Stimulated activated CD4-positive, alpha-beta T cell treated with anti-CD3 and anti-CD28 coated beads, Interleukin-2, amount 100 ng/mL, for 24 hours (primary cell): Measurements from ENCODE around the gene CDC40.
A peak's percentile ranks its signal among the peaks of the same experiment; 100 is the strongest.
"Not testable (repeated sequence)": the region's sequence is repeated elsewhere in the genome, so short reads cannot be mapped to it uniquely, and the experiment has no call there.

Experiments
- DNase-seq, 2 donors: peaks; one replicate each; pipeline ENCODE4 v3.0.0-alpha.2; 2020

CDC40 gene

DNA sequence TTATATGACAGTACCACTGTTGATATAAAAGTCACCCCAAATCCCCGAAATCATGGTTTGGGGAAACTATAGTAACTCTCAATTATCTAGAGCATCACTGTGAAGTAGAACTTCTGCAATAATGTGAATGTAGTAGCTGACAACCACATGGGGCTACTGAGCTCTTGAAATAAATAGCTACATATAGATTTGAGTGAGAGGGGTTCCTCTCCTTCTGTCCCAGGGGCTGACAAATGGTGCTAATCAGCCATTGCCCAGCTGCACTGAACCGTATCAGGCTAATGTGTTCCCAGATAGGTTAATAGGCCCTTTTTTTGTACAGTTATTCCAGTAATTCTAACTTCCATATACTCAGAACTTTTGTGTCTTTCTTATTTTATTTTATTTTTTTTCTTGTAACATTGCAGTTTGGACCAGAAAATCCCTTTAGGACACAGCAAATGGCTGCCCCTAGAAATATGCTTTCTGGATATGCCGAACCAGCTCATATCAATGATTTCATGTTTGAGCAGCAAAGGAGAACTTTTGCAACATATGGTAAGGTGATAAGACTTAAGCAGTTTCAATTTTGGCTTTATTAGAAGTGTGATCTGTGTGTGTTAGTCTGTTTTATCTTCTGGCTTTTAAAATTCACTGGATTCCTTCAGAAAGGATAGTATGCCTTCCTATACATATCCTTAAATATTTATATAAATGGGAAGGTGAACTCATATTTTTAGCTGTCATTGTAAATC, 21.1 kb downstream of the CDC40 start:
- DNase-seq, result no peak

DNA sequence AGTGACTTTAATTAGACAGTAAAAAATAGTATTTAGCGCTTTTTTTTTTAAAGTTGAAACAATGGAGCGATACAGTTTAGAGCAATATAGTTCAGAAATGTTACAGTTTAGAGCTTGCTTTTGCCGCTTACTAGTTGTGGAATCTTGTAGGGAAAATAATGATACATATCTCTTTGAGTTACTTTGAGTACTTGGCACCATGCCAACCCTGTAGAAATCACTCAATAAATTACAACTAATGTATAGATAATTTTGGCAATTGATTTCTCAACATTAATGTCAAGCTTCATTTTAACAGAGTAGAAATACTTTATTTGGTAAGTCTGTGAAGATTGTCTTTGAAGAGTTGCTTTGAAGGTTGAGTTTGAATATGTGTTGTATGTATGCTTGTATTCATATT, 27.4 kb downstream of the CDC40 start:
- no peak for DNase-seq

GRCh38 chr6:110211753-110212152, 31.5 kb downstream of the CDC40 start:
- no peak for DNase-seq

- DNase-seq, result no peak
Measured at GRCh38 chr6:110214338-110214737, 34.1 kb downstream of the CDC40 start.

DNA sequence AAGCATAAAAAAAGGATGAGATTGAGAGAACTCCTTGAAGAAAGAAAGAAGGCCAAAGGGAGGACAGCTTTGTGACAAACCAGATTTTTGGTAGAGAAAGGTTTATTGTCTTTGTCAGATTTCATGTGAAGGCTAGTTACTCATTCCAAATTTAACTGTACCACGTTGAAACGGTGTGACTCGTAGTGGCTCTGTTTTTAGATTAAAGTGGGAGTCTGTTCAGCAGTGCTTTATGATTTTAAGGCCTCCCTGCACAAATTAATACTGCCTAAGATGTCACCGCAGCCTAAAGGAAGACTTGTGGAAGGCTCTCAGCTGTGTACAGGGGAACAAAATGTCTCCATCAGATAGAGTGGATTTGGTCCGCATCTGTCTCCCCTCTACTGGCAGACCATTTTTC, 35.9 kb downstream of the CDC40 start:
- no peak for DNase-seq

DNA sequence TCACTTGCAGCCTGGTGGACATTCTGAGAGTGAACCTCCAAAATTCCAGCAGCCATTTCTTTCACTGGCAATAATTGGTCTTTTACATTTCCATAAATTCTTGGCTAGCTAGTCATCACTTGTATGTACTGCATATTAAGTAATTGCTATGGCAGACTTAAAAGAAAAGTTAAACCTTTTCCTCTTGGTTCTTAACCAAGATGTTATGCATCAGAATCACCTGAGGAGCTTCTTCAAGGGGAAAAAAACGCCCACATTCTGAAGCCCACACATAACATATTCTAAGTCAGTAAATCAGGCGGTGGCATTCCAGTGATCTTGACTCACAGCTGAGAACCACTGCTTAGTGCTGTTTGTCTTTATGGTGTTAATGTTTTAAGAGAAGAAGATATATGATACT, 37.0 kb downstream of the CDC40 start:
- no peak for DNase-seq

DNA sequence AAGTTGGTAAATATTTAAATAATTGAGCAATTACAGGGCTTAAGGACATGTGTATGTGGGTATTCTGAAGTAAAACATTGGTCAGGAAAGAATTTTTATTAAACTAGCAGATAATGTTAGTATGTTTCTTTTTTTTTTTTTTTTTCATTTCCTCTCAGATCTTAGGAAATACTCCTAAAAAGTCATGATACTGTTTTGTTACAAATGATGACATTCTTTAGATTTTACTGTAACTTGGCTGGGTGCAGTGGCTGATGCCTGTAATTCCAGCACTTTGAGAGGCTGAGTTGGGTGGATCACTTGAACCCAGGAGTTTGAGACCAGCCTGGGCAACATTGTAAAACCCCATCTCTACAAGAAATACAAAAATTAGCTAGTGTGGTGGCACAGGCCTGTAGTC, 41.5 kb downstream of the CDC40 start:
- no peak for DNase-seq

DNA sequence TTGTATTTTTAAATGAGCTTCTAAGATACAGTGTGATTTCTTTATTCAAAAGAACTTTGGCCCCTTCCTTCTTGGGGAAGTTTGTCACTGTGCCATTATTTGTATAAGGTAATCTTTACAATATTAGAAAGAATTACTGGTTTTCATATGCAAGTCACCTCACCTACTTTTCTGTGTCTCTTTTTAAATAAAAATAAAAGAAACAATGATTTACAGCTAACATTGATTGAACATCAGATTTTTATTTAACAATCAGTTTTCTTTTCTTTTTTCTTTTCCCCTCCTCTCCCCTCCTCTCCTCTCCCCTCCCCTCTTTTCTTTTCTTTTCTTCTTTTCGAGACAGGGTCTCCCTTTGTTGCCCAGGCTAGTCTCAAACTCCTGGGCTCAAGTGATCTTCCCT, 46.0 kb downstream of the CDC40 start:
- no peak for DNase-seq

DNA sequence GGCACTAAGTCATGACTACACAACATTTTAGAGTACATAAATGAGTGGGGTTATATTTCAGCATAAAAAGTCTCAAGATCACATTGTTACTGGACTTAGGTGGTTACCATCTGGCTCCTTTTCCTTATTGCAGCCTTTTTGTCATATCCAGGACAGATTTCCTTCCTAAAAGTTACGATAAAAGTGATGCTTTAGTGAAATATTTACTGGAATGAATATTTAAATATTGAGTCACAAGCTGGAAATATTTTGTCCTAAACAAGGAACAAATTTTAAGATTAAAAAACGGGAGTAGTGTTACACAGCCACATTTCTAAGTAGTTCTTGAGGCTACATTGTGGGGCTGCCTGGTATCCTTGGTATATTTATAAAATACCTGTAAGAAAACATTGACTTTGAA, 52.2 kb downstream of the CDC40 start:
- DNase-seq, result no peak

DNA sequence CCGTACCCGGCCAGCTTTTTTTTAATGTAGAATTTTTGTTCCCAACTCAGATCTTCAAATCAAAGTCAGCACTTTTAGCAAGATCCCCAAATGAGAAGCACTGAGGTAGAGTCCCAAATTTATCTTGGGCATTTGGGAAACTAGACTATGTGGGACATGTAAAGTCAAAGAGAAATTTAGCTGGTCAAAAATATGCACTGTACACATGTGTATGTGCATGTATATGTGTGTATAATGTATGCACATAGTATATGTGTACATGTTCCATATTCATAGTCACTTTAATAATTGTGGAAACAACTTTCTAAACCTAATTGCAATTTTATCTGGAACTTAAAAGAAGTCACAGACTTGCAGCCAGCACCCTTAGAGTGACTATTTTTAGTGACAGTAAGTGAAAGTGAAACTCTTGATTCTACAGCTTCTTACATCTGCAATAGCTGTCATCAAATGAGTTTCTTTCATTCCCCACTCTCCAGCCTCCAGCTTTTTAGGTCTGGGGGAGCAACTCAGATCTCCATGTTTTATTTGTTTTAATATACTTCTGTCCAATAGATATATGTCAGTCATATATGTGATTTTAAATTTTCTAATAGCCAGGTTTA, 53.6 kb downstream of the CDC40 start:
- no peak for DNase-seq

- DNase-seq, result not testable (repeated sequence)
Measured at GRCh38 chr6:110236007-110236406, 55.8 kb downstream of the CDC40 start.

DNA sequence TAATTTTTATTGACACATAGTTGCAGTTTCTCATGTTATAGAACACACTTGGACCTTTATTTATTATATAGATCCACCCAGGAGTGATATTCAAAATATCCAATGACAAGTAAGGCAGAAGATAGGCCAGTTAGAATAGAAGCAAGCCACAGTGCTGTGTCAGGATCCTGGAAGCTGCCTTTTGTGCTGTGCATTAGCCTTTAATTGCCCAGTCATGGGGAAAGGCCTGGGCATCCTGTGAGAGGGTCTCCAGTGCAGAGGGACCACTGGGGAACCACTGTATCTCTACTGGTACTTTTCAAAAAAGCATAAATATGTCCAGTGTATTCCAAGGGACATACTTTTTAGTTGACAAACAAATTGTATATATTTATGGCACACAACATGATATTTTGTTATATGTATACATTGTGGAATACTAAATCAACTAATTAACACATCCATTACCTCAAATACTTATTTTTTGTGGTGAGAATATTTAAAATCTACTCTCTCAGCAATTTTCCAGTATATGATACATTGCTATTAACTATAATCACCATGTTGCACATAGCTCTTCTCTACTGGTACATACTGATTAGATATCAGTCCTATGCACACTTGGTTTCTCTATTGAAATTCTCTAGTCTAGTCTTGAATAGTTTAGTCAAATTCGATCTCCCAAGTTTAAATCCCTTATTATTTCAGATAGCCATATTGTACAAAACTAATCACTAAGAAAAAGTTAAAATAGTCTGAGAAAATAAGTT, 59.5 kb downstream of the CDC40 start:
- no peak for DNase-seq

DNA sequence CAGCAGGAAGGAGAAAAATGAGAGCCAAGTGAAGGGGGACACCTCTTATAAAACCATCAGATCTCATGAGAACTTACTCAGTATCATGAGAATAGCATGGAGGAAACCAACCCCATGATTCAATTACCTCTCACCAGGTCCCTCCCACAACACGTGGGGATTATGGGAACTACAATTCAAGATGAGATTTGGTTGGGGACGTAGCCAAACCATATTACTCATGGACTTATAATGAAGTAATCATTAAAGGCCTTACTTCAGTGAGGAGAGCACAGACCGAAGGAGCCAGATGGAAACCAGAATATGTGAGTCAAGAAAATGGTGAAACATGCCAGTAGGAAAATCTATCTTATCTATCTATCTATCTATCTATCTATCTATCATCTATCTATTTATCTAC, 64.4 kb downstream of the CDC40 start:
- not testable (repeated sequence) for DNase-seq

- no peak for DNase-seq
Measured at GRCh38 chr6:110246378-110246777, 66.2 kb downstream of the CDC40 start.

- no peak for DNase-seq
Measured at GRCh38 chr6:110246900-110247546, 66.8 kb downstream of the CDC40 start.

DNA sequence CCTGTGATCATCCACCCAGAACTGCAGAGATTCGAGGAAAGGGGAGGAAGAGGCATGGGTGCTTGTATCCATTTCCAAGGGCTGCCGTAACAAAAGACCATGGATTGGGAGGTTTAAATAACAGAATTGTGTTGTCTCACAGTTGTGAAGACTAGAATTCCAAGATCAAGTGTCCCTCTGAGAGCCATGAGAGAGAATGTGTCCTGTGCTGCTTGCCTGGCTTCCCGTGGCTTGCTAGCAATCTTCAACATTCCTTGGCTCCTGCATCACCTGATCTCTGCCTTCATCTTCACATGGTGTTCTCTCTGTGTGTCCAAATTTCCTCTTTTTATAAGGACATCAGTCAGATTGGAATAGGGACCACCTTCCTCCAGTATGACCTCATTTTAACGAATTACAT, 69.8 kb downstream of the CDC40 start:
- DNase-seq, result no peak

DNA sequence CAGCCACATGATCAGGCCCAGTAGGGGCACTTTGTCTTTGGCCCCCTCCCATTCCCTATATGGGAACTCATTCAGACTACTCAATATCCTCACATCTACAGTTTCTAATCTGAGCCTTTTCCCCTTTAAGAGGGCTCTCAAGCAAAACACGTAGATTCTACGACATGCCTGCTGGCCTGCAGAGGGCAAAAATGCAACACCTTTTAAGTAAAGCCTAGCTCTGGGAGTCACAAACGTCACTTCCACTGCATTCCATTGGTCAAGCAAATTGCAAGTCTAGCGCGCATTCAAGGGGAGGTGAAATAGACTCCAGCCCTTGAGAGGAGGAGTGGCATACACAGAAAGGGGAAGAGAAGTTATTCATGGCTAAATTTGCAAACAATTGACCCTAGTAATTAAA, 70.6 kb downstream of the CDC40 start:
- DNase-seq, result no peak

DNA sequence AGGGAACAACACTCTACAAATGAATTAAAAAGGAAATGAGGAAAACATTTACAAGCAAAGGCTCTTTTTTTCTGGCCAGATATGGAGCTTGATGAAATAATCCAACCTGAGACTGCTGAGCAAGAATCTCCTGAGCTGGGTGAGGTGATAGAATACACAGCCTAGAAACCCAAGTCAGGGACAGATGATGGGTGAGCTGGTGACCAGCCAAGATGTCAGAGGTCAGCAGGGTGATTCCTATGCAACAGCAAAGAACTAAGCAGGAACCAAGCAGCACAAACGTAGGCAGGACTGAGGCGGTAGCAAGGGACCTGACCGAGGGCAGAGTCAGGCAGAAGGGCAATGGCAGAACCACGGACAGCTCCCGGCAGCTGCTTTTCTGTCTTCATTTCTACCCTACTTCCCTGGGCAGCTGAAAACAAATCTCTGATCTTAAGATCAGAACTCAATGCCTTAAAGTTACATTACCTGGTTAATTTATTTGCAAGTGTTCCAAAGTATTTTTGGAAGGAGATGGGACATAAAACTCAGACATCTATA, 75.1 kb downstream of the CDC40 start:
- DNase-seq, result peak in 1 of 2 donors; percentile 2

DNA sequence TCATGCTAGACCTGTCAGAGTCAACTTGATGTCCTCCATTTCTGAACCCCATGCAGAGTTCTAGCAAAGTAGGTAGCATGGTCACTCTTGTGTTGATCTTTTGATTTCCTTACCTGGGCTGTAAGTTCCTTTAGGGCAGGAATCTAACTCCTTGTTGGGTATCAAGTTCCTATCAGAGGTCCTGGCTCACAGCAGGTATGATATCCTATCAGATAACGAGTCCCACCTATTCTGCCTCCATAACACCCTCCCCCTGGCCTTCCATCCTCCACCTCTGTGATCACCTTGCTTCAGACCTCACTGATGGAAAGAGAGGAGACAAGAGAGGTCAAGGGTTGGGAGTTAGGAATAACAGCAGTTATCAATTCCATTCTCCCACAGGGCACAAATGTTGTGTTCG, 76.1 kb downstream of the CDC40 start:
- DNase-seq, result no peak

GRCh38 chr6:110265273-110265672, 85.0 kb downstream of the CDC40 start:
- DNase-seq, result no peak

- DNase-seq, result no peak
Measured at GRCh38 chr6:110266996-110267395, 86.8 kb downstream of the CDC40 start.

DNA sequence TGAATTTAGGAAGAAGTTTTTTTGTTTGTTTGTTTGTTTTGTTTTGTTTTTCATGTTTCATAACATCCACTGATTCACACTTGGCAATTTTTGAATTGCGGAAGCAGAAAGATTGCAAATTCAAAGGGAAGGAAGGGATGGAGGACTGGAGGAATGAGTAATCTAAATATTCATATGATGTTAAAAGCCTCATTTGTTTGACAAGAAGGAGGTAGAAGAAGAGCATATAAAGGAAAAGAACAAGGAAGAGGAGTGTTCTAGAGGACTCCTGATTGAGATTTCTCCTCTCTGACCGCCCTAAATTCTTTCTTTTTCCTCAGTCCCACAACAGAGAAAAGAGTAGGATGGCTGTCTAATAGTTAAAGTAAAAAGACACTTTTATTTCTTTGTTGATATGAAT, 89.4 kb downstream of the CDC40 start:
- DNase-seq, result no peak

DNA sequence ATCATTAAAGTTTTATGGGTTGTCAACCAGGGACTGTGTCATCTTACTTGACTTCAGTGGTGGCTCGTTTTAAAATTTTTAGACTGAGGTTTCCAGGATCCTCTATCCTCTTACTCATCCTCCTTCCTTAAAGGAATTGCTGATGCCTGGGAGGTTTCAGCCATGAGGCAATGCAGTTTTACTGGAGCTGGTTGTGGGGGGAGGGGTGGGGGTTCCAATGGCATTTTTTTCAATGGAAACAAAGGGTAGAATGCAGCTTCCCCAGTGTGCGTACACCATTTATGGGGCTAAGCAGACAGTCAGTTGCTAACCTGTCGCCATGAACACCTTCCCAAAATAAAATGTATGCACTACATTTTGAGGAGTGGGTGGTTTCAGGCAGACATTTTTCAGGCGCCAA, 89.9 kb downstream of the CDC40 start:
- no peak for DNase-seq

DNA sequence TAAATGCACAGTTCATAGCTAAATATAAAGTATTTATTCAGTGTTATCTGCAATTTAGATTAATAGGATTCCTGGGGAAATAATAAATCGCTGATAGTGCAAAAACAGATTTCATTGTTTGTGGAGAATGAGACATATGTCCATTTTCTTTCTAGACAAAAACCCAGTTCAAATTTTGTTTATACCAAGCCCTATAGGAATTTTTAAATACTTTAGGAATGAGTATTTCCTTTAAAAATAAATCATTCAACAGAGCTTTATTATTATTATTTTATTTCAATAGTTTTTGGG, 91.5 kb downstream of the CDC40 start:
- DNase-seq, result no peak
